GM23338 (cell line): ENCODE results near the gene PRODH2.

Experiments
- CREB1 ChIP-seq: fragments of 250-450 bp; sonication (Bioruptor Pico); IDR thresholded peaks from 2 replicates; pipeline ENCODE4 v1.5.0; 2020; ENCODE audit warnings: low read depth, mild to moderate bottlenecking, moderate library complexity
- EZH2 ChIP-seq: fragments of 200-600 bp; sonication (generic); IDR thresholded peaks from one replicate; pipeline ENCODE4 v1.8.0; 2017; ENCODE audit warnings: antibody characterized with exemption, mild to moderate bottlenecking, low read depth; ENCODE audit not compliant: unreplicated experiment
- EZH2phosphoT487 ChIP-seq: fragments of 200-600 bp; sonication (generic); IDR thresholded peaks from one replicate; pipeline ENCODE4 v1.8.1; 2018; ENCODE audit warnings: antibody characterized with exemption; ENCODE audit not compliant: unreplicated experiment
- JUNB ChIP-seq: IDR thresholded peaks from one replicate; pipeline ENCODE4 v1.6.1; 2016; ENCODE audit warnings: antibody characterized with exemption; ENCODE audit not compliant: unreplicated experiment
- NANOG ChIP-seq: IDR thresholded peaks from 2 replicates; pipeline ENCODE4 v1.6.1; 2016; ENCODE audit warnings: antibody characterized with exemption, borderline replicate concordance
- POLR2AphosphoS5 ChIP-seq: IDR thresholded peaks from 2 replicates; pipeline ENCODE4 v1.6.1; 2016; ENCODE audit warnings: antibody characterized with exemption, low read depth
- STAT1 ChIP-seq: IDR thresholded peaks from one replicate; pipeline ENCODE4 v1.6.1; 2016; ENCODE audit warnings: antibody characterized with exemption; ENCODE audit not compliant: unreplicated experiment
- ZNF331 ChIP-seq: fragments of 250-450 bp; sonication (Bioruptor Pico); IDR thresholded peaks from 2 replicates; pipeline ENCODE4 v1.5.0; 2020; ENCODE audit warnings: low read depth, mild to moderate bottlenecking, moderate library complexity
- TF ChIP-seq, protein P1 (sequence below), 2 experiments: fragments of 200-600 bp in 1 of 2; sonication (generic) in 1 of 2; conservative IDR thresholded peaks; 2 replicates each; pipeline versions ENCODE4 v1.5.1 to v1.6.1; 2016 to 2017; ENCODE audit warnings: antibody characterized with exemption in 2 of 2, low read depth in 2 of 2, mild to moderate bottlenecking in 2 of 2, moderate library complexity in 1 of 2
- TF ChIP-seq, protein P2 (sequence below): IDR thresholded peaks from one replicate; pipeline ENCODE4 v1.6.1; 2018; ENCODE audit warnings: antibody characterized with exemption; ENCODE audit not compliant: unreplicated experiment
- TF ChIP-seq, protein P3 (sequence below): fragments of 250-450 bp; sonication (Bioruptor Pico); IDR thresholded peaks from 2 replicates; pipeline ENCODE4 v1.5.0; 2020; ENCODE audit warnings: mild to moderate bottlenecking, moderate library complexity

DNA sequence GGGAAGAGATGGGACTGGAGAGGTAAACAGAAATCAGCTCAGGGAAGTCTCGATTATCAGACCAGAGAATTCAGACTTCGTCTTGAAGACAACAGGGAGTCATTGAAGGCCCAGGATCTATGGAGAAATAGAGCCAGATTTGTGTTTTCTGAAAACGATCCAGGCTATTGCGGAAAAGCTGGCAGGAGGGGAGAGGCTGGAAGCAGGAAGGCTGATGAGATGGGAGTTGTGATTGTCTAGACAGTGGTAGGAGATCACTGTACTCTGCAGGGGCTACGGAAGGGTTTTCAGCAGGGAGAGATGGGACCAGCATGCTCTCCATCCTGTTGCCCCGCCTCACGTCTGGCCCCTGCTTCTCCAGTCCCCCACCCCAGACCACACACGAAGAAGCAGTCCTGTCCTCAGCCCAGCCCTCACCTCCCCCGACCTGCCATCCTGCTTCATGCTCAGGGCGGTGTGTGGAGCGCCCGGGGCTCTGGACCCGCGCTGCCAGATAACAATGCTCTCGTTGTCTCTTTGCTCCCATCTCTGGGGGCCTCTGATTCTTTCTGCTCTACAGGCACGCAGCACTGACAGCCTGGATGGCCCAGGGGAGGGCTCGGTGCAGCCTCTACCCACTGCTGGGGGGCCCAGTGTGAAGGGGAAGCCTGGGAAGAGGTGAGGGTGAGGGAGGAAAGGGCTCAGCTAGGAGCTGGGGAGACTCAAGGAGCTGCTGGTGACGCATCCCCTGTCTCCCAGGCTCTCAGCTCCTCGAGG is 35.4 kb downstream of the PRODH2 start:
- TF ChIP-seq, protein P1, sequence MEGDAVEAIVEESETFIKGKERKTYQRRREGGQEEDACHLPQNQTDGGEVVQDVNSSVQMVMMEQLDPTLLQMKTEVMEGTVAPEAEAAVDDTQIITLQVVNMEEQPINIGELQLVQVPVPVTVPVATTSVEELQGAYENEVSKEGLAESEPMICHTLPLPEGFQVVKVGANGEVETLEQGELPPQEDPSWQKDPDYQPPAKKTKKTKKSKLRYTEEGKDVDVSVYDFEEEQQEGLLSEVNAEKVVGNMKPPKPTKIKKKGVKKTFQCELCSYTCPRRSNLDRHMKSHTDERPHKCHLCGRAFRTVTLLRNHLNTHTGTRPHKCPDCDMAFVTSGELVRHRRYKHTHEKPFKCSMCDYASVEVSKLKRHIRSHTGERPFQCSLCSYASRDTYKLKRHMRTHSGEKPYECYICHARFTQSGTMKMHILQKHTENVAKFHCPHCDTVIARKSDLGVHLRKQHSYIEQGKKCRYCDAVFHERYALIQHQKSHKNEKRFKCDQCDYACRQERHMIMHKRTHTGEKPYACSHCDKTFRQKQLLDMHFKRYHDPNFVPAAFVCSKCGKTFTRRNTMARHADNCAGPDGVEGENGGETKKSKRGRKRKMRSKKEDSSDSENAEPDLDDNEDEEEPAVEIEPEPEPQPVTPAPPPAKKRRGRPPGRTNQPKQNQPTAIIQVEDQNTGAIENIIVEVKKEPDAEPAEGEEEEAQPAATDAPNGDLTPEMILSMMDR (conservative IDR thresholded peaks at IDR 0.05; ENCODE audit: low read depth in 2 of 2): no peak
- TF ChIP-seq POLR2AphosphoS5: no peak
- TF ChIP-seq, protein P2, sequence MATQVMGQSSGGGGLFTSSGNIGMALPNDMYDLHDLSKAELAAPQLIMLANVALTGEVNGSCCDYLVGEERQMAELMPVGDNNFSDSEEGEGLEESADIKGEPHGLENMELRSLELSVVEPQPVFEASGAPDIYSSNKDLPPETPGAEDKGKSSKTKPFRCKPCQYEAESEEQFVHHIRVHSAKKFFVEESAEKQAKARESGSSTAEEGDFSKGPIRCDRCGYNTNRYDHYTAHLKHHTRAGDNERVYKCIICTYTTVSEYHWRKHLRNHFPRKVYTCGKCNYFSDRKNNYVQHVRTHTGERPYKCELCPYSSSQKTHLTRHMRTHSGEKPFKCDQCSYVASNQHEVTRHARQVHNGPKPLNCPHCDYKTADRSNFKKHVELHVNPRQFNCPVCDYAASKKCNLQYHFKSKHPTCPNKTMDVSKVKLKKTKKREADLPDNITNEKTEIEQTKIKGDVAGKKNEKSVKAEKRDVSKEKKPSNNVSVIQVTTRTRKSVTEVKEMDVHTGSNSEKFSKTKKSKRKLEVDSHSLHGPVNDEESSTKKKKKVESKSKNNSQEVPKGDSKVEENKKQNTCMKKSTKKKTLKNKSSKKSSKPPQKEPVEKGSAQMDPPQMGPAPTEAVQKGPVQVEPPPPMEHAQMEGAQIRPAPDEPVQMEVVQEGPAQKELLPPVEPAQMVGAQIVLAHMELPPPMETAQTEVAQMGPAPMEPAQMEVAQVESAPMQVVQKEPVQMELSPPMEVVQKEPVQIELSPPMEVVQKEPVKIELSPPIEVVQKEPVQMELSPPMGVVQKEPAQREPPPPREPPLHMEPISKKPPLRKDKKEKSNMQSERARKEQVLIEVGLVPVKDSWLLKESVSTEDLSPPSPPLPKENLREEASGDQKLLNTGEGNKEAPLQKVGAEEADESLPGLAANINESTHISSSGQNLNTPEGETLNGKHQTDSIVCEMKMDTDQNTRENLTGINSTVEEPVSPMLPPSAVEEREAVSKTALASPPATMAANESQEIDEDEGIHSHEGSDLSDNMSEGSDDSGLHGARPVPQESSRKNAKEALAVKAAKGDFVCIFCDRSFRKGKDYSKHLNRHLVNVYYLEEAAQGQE: no peak
- TF ChIP-seq EZH2: no peak
- TF ChIP-seq EZH2phosphoT487: no peak
- TF ChIP-seq JUNB: no peak
- TF ChIP-seq STAT1: no peak
- TF ChIP-seq CREB1 (CRISPR knock-in tag): no peak
- TF ChIP-seq NANOG: no peak
- no peak for TF ChIP-seq ZNF331 (CRISPR knock-in tag)
- TF ChIP-seq, protein P3, sequence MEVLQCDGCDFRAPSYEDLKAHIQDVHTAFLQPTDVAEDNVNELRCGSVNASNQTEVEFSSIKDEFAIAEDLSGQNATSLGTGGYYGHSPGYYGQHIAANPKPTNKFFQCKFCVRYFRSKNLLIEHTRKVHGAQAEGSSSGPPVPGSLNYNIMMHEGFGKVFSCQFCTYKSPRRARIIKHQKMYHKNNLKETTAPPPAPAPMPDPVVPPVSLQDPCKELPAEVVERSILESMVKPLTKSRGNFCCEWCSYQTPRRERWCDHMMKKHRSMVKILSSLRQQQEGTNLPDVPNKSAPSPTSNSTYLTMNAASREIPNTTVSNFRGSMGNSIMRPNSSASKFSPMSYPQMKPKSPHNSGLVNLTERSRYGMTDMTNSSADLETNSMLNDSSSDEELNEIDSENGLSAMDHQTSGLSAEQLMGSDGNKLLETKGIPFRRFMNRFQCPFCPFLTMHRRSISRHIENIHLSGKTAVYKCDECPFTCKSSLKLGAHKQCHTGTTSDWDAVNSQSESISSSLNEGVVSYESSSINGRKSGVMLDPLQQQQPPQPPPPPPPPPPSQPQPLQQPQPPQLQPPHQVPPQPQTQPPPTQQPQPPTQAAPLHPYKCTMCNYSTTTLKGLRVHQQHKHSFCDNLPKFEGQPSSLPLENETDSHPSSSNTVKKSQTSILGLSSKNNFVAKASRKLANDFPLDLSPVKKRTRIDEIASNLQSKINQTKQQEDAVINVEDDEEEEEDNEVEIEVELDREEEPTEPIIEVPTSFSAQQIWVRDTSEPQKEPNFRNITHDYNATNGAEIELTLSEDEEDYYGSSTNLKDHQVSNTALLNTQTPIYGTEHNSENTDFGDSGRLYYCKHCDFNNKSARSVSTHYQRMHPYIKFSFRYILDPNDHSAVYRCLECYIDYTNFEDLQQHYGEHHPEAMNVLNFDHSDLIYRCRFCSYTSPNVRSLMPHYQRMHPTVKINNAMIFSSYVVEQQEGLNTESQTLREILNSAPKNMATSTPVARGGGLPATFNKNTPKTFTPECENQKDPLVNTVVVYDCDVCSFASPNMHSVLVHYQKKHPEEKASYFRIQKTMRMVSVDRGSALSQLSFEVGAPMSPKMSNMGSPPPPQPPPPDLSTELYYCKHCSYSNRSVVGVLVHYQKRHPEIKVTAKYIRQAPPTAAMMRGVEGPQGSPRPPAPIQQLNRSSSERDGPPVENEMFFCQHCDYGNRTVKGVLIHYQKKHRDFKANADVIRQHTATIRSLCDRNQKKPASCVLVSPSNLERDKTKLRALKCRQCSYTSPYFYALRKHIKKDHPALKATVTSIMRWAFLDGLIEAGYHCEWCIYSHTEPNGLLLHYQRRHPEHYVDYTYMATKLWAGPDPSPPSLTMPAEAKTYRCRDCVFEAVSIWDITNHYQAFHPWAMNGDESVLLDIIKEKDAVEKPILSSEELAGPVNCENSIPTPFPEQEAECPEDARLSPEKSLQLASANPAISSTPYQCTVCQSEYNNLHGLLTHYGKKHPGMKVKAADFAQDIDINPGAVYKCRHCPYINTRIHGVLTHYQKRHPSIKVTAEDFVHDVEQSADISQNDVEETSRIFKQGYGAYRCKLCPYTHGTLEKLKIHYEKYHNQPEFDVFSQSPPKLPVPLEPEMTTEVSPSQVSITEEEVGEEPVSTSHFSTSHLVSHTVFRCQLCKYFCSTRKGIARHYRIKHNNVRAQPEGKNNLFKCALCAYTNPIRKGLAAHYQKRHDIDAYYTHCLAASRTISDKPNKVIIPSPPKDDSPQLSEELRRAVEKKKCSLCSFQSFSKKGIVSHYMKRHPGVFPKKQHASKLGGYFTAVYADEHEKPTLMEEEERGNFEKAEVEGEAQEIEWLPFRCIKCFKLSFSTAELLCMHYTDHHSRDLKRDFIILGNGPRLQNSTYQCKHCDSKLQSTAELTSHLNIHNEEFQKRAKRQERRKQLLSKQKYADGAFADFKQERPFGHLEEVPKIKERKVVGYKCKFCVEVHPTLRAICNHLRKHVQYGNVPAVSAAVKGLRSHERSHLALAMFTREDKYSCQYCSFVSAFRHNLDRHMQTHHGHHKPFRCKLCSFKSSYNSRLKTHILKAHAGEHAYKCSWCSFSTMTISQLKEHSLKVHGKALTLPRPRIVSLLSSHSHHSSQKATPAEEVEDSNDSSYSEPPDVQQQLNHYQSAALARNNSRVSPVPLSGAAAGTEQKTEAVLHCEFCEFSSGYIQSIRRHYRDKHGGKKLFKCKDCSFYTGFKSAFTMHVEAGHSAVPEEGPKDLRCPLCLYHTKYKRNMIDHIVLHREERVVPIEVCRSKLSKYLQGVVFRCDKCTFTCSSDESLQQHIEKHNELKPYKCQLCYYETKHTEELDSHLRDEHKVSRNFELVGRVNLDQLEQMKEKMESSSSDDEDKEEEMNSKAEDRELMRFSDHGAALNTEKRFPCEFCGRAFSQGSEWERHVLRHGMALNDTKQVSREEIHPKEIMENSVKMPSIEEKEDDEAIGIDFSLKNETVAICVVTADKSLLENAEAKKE (CRISPR knock-in tag): no peak
